ENCODE data around the gene GNPTAB. TPM values are rescaled to one million over a fixed set of nuclear protein-coding genes. Genes with fewer than 3 reads are reported as not detected.
A peak's percentile ranks its signal among the peaks of the same experiment; 100 is the strongest.

GNPTAB gene
- total and polyA plus RNA-seq, 2 of the 13 experiments (the other 11 are each of a cell fraction or from before 2014, with no cell fraction given) = 13.6 to 19.4 TPM

- TF ChIP-seq YEATS4 (CRISPR knock-in tag; IDR thresholded peaks at IDR 0.05; ENCODE audit: borderline replicate concordance) = no peak; the same call in 1 of the 2 replicates
- TF ChIP-seq PLSCR1 (CRISPR knock-in tag; IDR thresholded peaks at IDR 0.05; ENCODE audit: borderline replicate concordance) = no peak
- TF ChIP-seq HOXA7 (CRISPR knock-in tag; IDR thresholded peaks at IDR 0.05) = no peak
- no peak for TF ChIP-seq ZNF644 (CRISPR knock-in tag; IDR thresholded peaks at IDR 0.05; ENCODE audit: low read depth)
- no peak for TF ChIP-seq CSRNP1 (CRISPR knock-in tag; IDR thresholded peaks at IDR 0.05)
- TF ChIP-seq HDAC1 (CRISPR knock-in tag; IDR thresholded peaks at IDR 0.05) = no peak
- TF ChIP-seq DPF2 (CRISPR knock-in tag; IDR thresholded peaks at IDR 0.05; ENCODE audit: borderline replicate concordance, low read depth) = no peak
- no peak for TF ChIP-seq SIX4 (CRISPR knock-in tag; IDR thresholded peaks at IDR 0.05)
- no peak for TF ChIP-seq ZNF766 (CRISPR knock-in tag; IDR thresholded peaks at IDR 0.05; ENCODE audit: borderline replicate concordance)
- no peak for TF ChIP-seq ZBTB46 (CRISPR knock-in tag; IDR thresholded peaks at IDR 0.05; ENCODE audit: borderline replicate concordance)
- TF ChIP-seq ZNF598 (CRISPR knock-in tag; IDR thresholded peaks at IDR 0.05; ENCODE audit: borderline replicate concordance) = peak; percentile 30; the same call in 1 of the 2 replicates
- no peak for TF ChIP-seq CBX5 (CRISPR knock-in tag; IDR thresholded peaks at IDR 0.05; ENCODE audit: borderline replicate concordance)
- TF ChIP-seq ZNF501 (CRISPR knock-in tag; IDR thresholded peaks at IDR 0.05) = no peak
- TF ChIP-seq ZZZ3 (CRISPR knock-in tag; IDR thresholded peaks at IDR 0.05; ENCODE audit: borderline replicate concordance) = no peak
- TF ChIP-seq ZNF367 (CRISPR knock-in tag; IDR thresholded peaks at IDR 0.05; ENCODE audit: borderline replicate concordance) = no peak
- TF ChIP-seq ZHX2 (IDR thresholded peaks at IDR 0.05; ENCODE audit: low read depth) = no peak
- TF ChIP-seq ZHX2 (CRISPR knock-in tag; IDR thresholded peaks at IDR 0.05; ENCODE audit: borderline replicate concordance) = no peak
Observed at GRCh38 chr12:101866615-101867373, 36.0 kb upstream of the GNPTAB start (continued).
